ENCODE data around the gene RGS2.

The RGS2 gene, protein sequence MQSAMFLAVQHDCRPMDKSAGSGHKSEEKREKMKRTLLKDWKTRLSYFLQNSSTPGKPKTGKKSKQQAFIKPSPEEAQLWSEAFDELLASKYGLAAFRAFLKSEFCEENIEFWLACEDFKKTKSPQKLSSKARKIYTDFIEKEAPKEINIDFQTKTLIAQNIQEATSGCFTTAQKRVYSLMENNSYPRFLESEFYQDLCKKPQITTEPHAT

DNA sequence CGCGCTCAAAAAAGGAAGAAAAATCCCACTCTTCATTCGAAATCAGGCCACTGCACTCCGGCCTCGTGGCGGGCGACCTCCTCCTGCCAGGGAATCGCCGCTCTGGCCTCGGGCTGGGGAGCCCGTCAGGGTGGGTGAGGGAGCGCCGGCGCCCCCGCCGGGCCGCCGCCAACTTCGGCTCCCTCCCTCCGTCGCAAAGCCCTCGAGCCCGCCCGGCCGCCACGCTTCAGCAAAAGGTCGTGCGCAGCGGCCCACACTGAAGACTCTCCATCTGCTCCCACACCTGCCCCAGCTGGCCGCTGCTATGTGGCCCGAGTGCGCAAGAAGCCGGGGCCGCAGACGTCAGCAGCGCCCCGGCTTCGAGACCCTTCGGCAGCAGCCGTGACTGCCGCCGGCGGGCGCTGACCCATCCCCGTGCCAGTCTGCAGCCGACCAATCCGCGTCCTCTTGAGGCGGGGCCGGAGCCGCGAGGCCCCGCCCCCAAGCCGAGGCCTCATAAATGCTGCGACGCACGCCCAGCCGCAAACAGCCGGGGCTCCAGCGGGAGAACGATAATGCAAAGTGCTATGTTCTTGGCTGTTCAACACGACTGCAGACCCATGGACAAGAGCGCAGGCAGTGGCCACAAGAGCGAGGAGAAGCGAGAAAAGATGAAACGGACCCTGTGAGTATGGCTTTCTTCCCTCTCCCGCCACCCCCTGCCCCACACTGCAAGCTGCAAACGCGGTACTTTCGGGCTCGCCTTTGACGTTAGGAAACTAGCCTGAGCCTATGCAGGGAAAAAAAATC is at the start of gene RGS2:
Gene RGS2, plus strand, starts transcription at position 522 of the 789 bp plus-strand sequence. Its CDS starts 33 bp downstream, at position 555.
- H3K4me3 ChIP-seq (ENCODE audit: low read depth, low read length): peak within 1 kb of the TSS; percentile 96
- peak; percentile 90 for DNase-seq (ENCODE audit: low read depth)

DNA sequence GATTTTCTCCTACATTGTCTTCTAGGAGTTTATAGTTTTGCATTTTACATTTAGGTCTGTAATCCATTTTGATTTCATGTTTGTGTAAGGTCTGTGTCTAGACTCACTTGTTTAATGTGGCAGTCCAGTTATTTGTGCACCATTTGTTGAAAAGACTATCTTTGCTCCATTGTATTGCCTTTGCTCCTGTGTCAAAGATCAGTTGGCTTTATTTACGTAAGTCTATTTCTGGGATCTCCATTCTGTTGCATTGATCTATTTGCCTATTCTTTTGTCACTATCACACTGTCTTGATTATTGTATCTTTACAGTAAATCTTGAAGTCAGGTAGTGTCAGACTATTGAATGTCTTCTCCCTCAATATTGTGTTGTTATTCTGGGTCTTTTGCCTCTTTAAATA is 49.7 kb upstream of the RGS2 start:
- no peak overlapping the region for H3K4me3 ChIP-seq (ENCODE audit: low read depth, low read length)
- DNase-seq (ENCODE audit: low read depth): no peak

DNA sequence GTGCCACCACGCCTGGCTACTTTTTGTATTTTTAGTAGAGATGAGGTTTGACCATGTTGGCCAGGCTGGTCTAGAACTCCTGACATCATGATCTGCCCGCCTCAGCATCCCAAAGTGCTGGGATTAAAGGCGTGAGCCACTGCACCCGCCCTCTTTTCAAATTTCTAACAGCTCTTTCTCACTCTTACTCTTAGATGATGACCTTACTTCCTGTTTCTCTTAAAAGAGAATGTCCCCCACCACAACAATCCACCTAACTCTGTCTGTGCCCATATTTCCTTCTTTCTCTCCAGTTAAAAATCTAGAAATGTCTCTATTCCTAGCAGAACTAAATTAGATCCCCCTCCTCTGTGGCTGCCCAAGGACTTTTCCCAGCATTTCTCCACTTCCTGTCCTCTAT is 46.6 kb upstream of the RGS2 start:
- H3K4me3 ChIP-seq (ENCODE audit: low read depth, low read length): no peak overlapping the region
- DNase-seq (ENCODE audit: low read depth): no peak

DNA sequence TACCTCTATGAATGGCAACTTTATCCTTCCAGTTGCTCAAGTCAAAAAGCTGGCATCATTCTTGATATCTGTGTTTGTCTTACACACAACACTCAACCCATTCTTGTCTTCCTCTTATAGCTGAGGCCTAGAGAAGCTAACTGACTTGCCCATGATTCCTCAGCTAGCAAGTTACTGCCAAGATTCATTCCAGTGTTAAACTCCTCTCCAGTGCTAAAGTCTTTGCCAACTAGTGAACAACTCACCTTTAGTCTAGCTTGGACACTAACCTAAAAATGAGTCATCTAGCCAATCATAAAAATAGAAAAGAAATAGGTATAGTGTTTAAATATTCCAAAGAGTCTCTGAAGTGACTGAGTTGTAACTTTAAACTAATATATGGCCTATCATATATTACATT is 45.6 kb upstream of the RGS2 start:
- no peak overlapping the region for H3K4me3 ChIP-seq (ENCODE audit: low read depth, low read length)
- no peak for DNase-seq (ENCODE audit: low read depth)

DNA sequence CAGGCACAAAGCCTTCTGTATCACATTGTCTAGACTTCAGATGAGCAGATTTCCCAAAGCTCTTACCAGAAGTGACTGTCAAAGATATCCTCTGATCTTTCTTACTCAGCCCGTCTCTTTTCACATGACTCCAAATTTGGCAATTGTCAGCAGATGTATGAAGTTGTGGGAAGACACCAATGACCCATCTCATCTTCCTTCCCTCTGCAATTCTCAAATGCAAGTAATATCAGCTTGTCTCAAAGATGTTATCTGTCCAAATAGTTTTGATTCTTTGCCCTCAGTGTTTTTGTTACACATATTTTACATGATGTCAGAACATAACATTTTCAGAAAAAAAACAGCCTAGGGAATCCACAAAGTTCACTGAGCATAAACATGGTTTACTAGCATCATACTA is 45.1 kb upstream of the RGS2 start:
- H3K4me3 ChIP-seq (ENCODE audit: low read depth, low read length): no peak overlapping the region
- DNase-seq (ENCODE audit: low read depth): no peak

DNA sequence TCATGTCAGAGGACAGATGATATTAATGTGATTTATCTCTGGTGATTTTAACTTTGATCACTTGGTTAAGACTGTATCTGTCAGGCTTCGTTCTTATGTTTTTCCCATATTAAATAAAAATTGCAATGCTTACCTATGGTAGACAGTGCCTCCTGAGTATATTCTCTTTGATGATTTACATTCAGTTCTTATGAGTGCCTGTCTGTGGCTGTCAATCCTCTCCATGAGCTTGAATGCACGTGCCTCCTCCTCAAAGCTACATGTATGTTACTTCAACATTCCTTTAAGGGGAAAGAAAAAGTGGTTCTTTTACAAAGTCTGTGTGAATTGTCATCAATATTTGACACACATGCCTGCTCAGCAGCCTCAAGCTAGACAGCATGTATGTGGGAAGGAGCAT is 44.2 kb upstream of the RGS2 start:
- DNase-seq (ENCODE audit: low read depth): no peak
- no peak overlapping the region for H3K4me3 ChIP-seq (ENCODE audit: low read depth, low read length)

DNA sequence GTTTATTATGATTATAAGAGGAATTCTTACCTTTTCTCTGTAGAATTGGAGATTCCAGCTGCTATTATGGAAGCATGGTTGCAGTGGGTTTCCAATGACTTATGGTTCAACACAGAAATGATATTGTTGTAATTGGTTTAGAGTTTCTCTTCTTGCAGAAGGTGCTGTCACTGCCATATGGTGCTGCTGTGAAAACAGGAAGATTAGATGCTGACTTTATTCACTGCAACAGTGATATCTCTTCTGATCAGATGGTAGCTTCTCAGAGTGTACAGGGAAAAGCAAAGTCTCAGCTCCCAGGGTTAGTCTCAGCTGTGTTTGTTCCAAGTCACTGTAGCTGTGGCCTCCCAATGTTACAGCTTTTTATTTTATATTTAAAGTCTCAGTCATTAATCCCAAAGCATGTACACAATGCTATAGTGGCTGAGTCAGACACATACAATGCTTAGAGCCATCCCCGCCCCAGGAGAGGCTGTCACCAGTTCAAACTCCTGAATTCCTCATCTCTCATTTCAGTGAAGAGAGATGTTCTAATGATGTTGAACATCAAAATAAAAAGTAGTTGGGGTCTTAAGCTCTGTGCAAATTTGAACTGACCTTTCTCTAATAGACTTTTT is 42.7 kb upstream of the RGS2 start:
- DNase-seq (ENCODE audit: low read depth): no peak
- no peak overlapping the region for H3K4me3 ChIP-seq (ENCODE audit: low read depth, low read length)

DNA sequence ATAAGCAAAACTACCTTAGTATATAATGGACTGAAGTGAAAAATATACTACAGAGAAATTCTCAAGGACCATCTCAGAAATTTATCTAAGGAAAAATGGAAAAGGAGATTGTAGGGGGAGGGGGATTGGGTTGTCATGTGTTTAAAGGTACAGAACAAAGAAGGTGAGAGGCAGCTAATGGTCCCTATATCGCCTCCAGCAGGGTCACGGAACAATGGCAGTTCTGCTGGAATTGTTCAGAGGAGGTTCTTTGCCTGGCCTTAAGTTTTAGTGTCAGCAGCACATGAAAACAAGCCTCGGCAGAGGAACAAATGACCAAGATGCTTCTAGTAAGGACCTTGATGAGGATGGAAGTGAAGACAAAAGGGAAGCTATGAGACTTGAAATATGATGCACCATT is 42.0 kb upstream of the RGS2 start:
- no peak overlapping the region for H3K4me3 ChIP-seq (ENCODE audit: low read depth, low read length)
- no peak for DNase-seq (ENCODE audit: low read depth)

DNA sequence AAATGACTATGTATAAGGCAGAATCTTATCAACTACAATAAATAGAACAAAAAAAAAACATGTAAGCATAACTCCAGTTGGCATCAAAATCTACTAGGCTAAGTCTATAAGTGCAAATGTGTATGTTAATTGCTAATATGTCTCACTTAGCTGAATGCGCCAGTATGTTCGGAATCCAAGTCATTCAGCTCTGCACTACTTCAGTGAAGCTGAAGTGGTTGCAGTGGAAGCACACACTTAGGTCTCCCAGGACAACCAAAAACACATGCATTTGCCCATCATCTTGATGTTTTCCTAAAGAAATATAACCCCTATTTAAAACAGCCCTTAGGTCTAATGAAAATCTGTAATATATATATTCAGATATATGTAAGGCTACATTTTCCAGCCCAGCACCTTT is 41.0 kb upstream of the RGS2 start:
- DNase-seq (ENCODE audit: low read depth): no peak

DNA sequence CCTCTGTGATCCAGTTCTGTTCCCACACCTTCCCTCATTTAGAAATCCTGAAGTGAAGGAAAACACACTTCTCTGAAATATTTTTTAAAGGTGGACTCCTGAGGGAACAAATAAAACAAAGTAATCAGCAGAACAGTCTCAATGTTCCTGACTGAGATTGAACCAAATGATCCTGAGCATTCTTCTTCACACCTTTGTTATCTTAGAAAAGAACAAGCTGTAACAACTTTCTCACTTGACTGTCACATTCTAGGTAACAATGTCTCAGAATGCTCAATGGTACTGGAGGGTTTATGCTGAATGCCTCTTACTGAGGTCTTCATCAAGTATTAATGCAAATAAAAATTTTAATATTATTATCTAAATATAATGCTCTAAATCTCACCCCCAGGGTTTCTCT is 40.4 kb upstream of the RGS2 start:
- no peak overlapping the region for H3K4me3 ChIP-seq (ENCODE audit: low read depth, low read length)
- no peak for DNase-seq (ENCODE audit: low read depth)

More for the DNA sequence above, 41.0 kb upstream of the RGS2 start:
- no peak overlapping the region for H3K4me3 ChIP-seq (ENCODE audit: low read depth, low read length)

DNA sequence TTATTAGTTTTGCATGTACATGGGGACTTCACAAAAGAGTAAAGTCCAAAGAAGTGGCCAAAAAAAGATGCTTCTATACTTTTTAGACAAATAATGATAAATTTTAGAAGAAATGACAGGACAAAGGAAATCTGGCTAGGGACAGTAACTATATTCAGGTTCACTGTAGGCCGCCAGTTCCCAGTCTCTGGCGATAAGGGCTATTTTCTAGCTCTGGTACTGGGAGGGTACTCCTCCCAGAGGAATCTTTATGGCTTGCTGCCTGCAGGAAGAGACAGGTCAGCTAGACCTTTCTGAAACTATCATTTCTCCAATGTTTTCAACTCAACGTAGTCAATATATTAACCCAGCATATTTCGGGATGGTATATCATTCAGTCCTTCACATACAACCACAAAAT is 37.5 kb upstream of the RGS2 start:
- no peak for DNase-seq (ENCODE audit: low read depth)
- no peak overlapping the region for H3K4me3 ChIP-seq (ENCODE audit: low read depth, low read length)

DNA sequence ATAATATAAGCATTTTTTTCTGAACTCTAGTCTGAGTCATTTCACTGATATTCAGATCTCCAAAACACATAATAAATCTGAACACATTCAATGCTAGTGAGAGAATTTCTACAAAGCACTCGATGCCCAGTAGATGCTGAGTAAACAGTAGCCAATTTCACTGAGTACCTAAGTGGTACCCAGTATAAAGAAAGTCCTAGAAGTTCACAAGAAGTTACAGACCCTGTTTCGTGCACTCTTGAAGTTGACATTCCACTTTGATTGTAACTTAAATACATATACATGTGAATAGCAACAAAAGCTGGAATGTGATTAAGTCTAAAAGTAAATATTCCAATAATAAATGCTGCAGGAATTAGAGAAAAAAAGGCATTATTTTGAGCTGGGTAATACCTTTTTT is 33.2 kb upstream of the RGS2 start:
- no peak overlapping the region for H3K4me3 ChIP-seq (ENCODE audit: low read depth, low read length)
- no peak for DNase-seq (ENCODE audit: low read depth)

DNA sequence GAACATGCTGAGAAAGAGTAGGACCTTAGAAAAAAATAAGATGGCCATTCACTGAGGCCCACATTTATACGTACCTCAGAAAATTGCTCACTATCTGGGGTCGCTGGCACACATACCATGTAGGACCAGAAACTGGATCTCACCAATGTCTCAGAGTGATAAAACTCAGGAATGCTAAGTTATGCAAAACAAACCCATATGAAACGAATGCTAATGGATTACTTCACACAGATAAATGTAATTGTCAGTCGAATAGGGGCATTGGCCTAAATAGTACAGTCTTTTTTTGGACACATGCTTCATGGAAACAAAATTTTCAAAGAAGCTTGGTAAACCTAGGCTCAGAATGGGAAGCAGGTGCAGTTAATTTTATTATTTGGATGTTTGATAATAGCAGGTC is 32.6 kb upstream of the RGS2 start:
- no peak for DNase-seq (ENCODE audit: low read depth)
- no peak overlapping the region for H3K4me3 ChIP-seq (ENCODE audit: low read depth, low read length)

DNA sequence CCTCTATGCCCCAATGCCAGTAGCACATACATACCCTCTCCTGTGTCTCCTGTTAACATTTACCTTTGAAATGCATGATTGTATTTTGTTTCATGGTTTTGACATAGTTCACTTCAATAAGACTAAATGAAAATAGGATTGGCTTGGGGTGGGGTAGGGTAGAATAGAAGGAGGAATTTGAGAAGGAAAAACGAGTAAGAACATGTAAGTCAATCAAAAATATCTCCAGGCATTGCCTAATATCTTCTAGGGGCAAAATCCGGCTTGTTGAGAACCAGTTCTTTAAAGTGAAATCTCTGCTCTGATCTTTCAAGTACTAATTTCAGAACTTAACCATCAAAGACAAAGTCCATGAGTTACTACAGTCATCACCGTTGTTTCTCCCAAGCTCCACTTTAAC is 31.8 kb upstream of the RGS2 start:
- DNase-seq (ENCODE audit: low read depth): no peak
- no peak overlapping the region for H3K4me3 ChIP-seq (ENCODE audit: low read depth, low read length)

DNA sequence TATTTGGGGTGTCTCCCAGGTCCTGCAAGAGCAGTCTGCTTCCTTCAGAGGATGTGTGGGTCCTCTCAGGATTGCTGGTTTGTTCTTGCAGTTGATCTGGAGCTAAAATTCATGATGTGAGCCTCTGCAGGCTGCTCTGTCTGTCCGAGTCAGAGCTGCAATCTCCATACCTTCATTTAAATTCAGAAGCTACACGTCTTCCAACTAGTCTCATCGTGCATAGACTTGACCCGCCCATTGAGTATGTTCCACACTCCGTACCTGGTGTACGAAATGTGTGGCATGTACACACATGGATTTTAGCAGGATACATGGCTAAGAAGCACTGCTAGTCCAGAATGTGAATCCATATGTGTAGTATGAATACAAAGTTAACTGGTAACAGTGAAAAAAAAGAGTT is 25.0 kb upstream of the RGS2 start:
- DNase-seq (ENCODE audit: low read depth): no peak
- H3K4me3 ChIP-seq (ENCODE audit: low read depth, low read length): no peak overlapping the region

DNA sequence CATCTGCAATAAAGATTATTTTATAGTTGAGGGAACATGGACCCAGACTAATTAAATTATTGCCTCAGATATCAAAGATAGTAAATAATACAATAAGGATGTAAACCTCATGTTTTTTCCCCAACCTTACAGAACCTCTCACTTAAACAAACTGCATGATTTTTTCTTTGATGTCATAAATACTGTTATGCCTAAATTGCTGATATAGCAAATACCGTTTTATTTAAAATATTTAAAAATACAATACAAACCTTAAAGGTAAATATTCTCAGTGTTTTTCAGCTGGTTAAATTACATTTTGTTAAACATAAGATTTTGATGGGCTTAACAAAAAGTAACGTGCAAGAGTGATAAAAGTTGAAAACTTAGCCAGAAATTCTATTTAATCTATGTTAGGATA is 24.4 kb upstream of the RGS2 start:
- DNase-seq (ENCODE audit: low read depth): no peak
- no peak overlapping the region for H3K4me3 ChIP-seq (ENCODE audit: low read depth, low read length)

DNA sequence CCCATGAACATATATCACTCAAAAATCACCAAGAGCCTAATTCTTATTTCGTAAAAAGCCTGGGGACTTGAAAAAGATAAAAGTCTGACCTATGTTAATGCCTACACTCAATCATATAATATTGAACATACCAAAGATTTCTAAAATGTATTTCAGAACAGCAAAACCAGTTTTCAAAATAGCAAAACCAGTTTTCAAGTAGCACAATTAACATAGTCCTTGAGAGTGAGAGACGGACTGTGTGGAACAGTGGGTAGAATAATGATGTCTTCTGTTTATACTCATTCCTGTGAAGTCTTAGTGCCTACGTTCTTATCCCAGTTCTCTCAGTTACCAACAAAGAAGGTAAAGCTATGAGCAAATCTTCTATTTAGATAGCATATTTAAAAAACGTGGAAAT is 22.3 kb upstream of the RGS2 start:
- H3K4me3 ChIP-seq (ENCODE audit: low read depth, low read length): no peak overlapping the region
- DNase-seq (ENCODE audit: low read depth): no peak

DNA sequence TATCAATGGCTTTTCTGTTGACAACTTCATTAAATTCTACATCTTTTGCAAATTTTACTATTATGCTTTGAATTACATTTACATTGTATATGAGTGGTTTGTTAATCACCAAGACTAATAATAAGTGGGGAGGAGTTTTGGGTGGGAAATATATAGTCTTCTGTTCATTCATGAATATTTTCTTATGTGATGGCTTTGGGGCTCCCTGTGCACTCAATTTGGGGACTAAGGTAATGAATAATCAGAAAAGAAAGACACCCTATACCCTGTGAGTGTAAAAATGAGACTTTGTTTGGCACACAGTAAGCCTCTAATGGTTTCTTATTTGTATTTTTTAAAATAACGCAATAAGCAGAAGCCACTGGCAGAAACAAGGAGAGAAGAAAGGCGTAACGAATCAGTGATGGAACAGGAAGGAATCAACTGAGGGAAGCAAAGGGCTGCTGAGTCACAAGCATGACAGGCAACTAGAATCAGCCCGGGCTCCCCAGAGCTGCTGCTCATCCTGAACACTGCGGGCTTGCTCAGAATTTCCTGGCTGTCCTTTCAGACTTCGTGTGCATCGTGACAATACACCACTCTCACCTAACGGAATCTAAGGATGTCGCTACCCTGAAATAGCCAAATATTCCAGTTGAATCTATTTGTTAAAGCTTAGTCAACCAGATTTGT is 20.8 kb upstream of the RGS2 start:
- DNase-seq (ENCODE audit: low read depth): peak; percentile 71
- H3K4me3 ChIP-seq (ENCODE audit: low read depth, low read length): no peak overlapping the region

DNA sequence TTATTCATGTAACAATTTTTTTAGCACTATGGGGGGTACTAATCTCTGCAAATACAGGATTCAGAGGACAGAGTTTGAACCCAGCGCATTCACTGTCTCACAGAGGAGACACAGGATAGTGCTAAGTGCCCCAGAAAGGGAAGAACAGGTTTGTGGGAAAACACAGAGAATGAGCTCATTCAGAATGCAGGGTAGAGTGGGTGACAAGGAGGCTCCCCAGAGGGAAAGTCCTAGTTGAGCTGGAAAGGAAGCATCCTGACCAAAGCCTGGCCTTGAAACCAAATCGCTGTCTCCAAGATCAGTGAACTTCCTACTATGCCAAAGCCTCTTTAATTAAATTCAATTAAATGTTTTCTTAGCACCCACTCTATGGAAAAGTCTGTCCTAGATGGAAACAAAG is 19.0 kb upstream of the RGS2 start:
- no peak overlapping the region for H3K4me3 ChIP-seq (ENCODE audit: low read depth, low read length)
- DNase-seq (ENCODE audit: low read depth): no peak

DNA sequence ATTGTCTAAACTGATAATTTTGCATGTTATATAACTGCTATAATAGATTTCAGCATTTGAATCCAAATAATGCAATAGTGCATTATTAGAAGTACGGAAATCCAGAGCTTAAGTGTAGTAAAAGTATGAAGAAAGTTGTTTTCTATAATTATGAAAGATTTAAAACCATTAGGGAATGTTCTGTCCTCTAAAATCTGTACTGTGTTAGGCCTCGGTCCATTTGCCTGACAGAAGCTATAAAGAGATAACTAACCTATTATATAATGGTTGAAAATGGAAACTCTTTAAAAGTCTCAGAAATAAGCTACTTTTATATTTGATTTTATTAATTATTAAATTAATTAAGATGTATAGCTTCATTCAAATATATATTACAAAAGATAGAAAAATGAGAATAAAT is 16.2 kb upstream of the RGS2 start:
- no peak for DNase-seq (ENCODE audit: low read depth)
- no peak overlapping the region for H3K4me3 ChIP-seq (ENCODE audit: low read depth, low read length)

All from skeletal muscle cell (primary cell).